HG03469 (cell line): ENCODE measurements around the gene CTCFL.

Experiments
- ATAC-seq: cut with Tn5 transposase; IDR thresholded peaks from one replicate; pipeline ENCODE4 v1.9.1; 2021; ENCODE audit warnings: mild to moderate bottlenecking, moderate library complexity, moderate number of reproducible peaks; ENCODE audit not compliant: unreplicated experiment

The CTCFL gene

GRCh38 chr20:57469418-57470211 lies 55.3 kb downstream of the CTCFL start:
- ATAC-seq, result no peak

GRCh38 chr20:57468523-57469417 lies 56.2 kb downstream of the CTCFL start:
- ATAC-seq, result no peak

GRCh38 chr20:57467742-57468141 lies 57.2 kb downstream of the CTCFL start:
- ATAC-seq, result no peak

GRCh38 chr20:57465943-57466342 lies 59.0 kb downstream of the CTCFL start:
- no peak for ATAC-seq

- no peak for ATAC-seq
Measured at GRCh38 chr20:57465486-57465885, 59.5 kb downstream of the CTCFL start.

- ATAC-seq, result no peak
Measured at GRCh38 chr20:57464642-57465211, 60.2 kb downstream of the CTCFL start.

GRCh38 chr20:57462781-57463180 lies 62.2 kb downstream of the CTCFL start:
- ATAC-seq, result no peak

GRCh38 chr20:57461726-57462125 lies 63.2 kb downstream of the CTCFL start:
- no peak for ATAC-seq

- ATAC-seq, result no peak
Measured at GRCh38 chr20:57460781-57461465, 64.0 kb downstream of the CTCFL start.

GRCh38 chr20:57459897-57460296 lies 65.0 kb downstream of the CTCFL start:
- ATAC-seq, result no peak

GRCh38 chr20:57459278-57459677 lies 65.7 kb downstream of the CTCFL start:
- no peak for ATAC-seq

GRCh38 chr20:57458400-57459160 lies 66.4 kb downstream of the CTCFL start:
- ATAC-seq, result no peak

- ATAC-seq, result no peak
Measured at GRCh38 chr20:57457243-57458095, 67.5 kb downstream of the CTCFL start.

GRCh38 chr20:57456116-57456515 lies 68.8 kb downstream of the CTCFL start:
- no peak for ATAC-seq

GRCh38 chr20:57455386-57455785 lies 69.6 kb downstream of the CTCFL start:
- no peak for ATAC-seq

GRCh38 chr20:57451795-57452661 lies 72.9 kb downstream of the CTCFL start:
- no peak for ATAC-seq

- ATAC-seq, result no peak
Measured at GRCh38 chr20:57451431-57451794, 73.5 kb downstream of the CTCFL start.

GRCh38 chr20:57450931-57451330 lies 74.0 kb downstream of the CTCFL start:
- ATAC-seq, result no peak
